OCI-LY3 (cell line): ENCODE data around the gene DELE1.

Source experiments
- H2AFZ ChIP-seq: fragments of 200-600, 300-600 bp; shearing (Covaris generic); 2 replicates; pipeline ENCODE4 v1.6.0; 2014; ENCODE audit warnings: antibody characterized with exemption, low read depth, low read length
- H3K27ac ChIP-seq: fragments of 200-600, 300-600 bp; sonication (generic); 2 replicates; pipeline ENCODE4 v1.5.1; 2014; ENCODE audit warnings: mild to moderate bottlenecking, low read length, moderate library complexity, mixed read lengths
- H3K27me3 ChIP-seq: fragments of 200-600, 300-600 bp; sonication (generic); 2 replicates; pipeline ENCODE4 v1.6.1; 2014; ENCODE audit warnings: low read depth, low read length, mixed read lengths
- H3K36me3 ChIP-seq: fragments of 200-600, 300-600 bp; sonication (generic); replicated peaks from 2 replicates; pipeline ENCODE3; 2014; ENCODE audit warnings: low read depth, low read length, mixed read lengths
- H3K4me1 ChIP-seq: fragments of 300-600, 200-600 bp; sonication (generic); 2 replicates; pipeline ENCODE4 v1.6.1; 2014; ENCODE audit warnings: low read length, mixed read lengths
- H3K4me2 ChIP-seq: fragments of 200-600, 300-600 bp; sonication (generic); 2 replicates; pipeline ENCODE4 v1.6.1; 2014; ENCODE audit warnings: low read length, mixed read lengths
- H3K4me3 ChIP-seq: fragments of 300-600, 200-600 bp; sonication (generic); 2 replicates; pipeline ENCODE4 v1.5.1; 2014; ENCODE audit warnings: antibody characterized with exemption, mild to moderate bottlenecking, low read length, moderate library complexity
- H3K79me2 ChIP-seq: fragments of 300-600, 200-600 bp; shearing (Covaris generic); 2 replicates; pipeline ENCODE4 v1.6.1; 2014; ENCODE audit warnings: mild to moderate bottlenecking, low read length, mixed read lengths
- H3K9ac ChIP-seq: fragments of 300-600, 200-600 bp; shearing (Covaris generic); 2 replicates; pipeline ENCODE4 v1.6.0; 2014; ENCODE audit warnings: mild to moderate bottlenecking, low read length, moderate library complexity
- H3K9me3 ChIP-seq: fragments of 200-600, 300-600 bp; shearing (Covaris generic); 2 replicates; pipeline ENCODE4 v1.6.1; 2014; ENCODE audit warnings: low read length, mixed read lengths; ENCODE audit not compliant: insufficient read depth
- H4K20me1 ChIP-seq: fragments of 200-600, 300-600 bp; sonication (generic); 2 replicates; pipeline ENCODE4 v1.6.1; 2016; ENCODE audit warnings: low read length, mixed read lengths; ENCODE audit not compliant: insufficient read depth
- EZH2phosphoT487 ChIP-seq: fragments of 200-600 bp; shearing (Covaris generic); IDR thresholded peaks from 2 replicates; pipeline ENCODE4 v1.6.1; 2018; ENCODE audit warnings: antibody characterized with exemption, mixed run types, low read depth
- TF ChIP-seq, protein P1 (sequence below): fragments of 200-600, 300-600 bp; sonication (generic); IDR thresholded peaks from 2 replicates; pipeline ENCODE4 v1.5.1; 2014; ENCODE audit warnings: antibody characterized with exemption, low read length, low read depth

Gene DELE1

DNA sequence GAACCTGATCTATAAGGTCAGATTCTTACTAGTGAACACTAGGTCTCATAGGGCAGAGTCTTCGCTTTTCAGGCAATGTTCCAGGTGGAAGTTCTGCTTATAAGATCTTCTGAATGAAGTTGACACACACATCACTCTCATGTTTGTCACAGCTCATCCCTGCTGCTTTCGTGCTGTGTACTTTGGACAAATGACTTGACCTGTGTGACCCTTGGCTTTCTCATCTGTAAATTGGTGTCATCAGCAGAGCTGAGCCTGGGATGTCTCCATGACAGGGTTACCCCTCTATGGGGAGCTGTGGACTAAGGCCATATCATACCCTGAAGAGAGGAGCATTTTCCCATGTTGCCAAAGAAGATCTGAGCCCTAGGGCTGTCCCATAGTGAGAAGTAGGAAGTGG, 2.8 kb downstream of the DELE1 start:
- Histone ChIP-seq H3K4me2 (no peak overlapping the region), H3K9ac (no peak overlapping the region), H3K4me3 (no peak overlapping the region), H2AFZ (no peak overlapping the region), H3K36me3 (peaks cover 14% of the 10 kb centered on the region), H4K20me1 (peaks cover 4% of the 10 kb centered on the region; the same call in 1 of the 2 replicates), H3K27ac (no peak overlapping the region), H3K9me3 (no peaks in the 10 kb centered on the region), H3K27me3 (no peaks in the 10 kb centered on the region), H3K4me1 (peaks cover 5% of the 10 kb centered on the region; the same call in 1 of the 2 replicates), H3K79me2 (peaks cover 13% of the 10 kb centered on the region)
- TF ChIP-seq EZH2phosphoT487: no peak
- TF ChIP-seq, protein P1, sequence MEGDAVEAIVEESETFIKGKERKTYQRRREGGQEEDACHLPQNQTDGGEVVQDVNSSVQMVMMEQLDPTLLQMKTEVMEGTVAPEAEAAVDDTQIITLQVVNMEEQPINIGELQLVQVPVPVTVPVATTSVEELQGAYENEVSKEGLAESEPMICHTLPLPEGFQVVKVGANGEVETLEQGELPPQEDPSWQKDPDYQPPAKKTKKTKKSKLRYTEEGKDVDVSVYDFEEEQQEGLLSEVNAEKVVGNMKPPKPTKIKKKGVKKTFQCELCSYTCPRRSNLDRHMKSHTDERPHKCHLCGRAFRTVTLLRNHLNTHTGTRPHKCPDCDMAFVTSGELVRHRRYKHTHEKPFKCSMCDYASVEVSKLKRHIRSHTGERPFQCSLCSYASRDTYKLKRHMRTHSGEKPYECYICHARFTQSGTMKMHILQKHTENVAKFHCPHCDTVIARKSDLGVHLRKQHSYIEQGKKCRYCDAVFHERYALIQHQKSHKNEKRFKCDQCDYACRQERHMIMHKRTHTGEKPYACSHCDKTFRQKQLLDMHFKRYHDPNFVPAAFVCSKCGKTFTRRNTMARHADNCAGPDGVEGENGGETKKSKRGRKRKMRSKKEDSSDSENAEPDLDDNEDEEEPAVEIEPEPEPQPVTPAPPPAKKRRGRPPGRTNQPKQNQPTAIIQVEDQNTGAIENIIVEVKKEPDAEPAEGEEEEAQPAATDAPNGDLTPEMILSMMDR: no peak

DNA sequence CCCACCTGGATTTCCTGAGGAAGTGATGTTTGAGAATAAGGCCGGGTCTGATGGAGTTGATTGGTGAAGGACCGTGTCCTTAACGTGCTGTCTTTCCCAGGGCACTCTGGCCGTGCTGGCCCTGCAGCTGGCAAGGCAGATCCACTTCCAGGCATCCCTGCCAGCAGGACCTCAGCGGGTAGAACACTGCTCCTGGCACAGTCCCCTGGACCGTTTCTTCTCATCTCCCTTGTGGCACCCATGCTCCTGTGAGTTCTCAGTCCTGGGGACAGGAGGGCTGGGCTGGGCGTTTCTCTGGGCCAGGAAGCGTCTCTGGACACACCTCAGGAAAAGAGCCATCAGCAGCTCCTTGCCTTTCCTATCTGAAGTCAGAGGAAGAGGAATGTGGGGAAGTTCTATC, 4.4 kb downstream of the DELE1 start:
- Histone ChIP-seq H2AFZ (no peak overlapping the region), H3K9me3 (no peaks in the 10 kb centered on the region), H3K36me3 (peaks cover 21% of the 10 kb centered on the region), H3K79me2 (peaks cover 9% of the 10 kb centered on the region), H3K9ac (no peak overlapping the region), H4K20me1 (peaks cover 4% of the 10 kb centered on the region; the same call in 1 of the 2 replicates), H3K27me3 (no peaks in the 10 kb centered on the region), H3K4me3 (no peak overlapping the region), H3K4me1 (0 out of 2 replicates have a peak, but pooled peaks cover 3% of the 10 kb centered on the region), H3K27ac (no peak overlapping the region), H3K4me2 (no peak overlapping the region)
- TF ChIP-seq EZH2phosphoT487: no peak
- TF ChIP-seq, protein P1: no peak

DNA sequence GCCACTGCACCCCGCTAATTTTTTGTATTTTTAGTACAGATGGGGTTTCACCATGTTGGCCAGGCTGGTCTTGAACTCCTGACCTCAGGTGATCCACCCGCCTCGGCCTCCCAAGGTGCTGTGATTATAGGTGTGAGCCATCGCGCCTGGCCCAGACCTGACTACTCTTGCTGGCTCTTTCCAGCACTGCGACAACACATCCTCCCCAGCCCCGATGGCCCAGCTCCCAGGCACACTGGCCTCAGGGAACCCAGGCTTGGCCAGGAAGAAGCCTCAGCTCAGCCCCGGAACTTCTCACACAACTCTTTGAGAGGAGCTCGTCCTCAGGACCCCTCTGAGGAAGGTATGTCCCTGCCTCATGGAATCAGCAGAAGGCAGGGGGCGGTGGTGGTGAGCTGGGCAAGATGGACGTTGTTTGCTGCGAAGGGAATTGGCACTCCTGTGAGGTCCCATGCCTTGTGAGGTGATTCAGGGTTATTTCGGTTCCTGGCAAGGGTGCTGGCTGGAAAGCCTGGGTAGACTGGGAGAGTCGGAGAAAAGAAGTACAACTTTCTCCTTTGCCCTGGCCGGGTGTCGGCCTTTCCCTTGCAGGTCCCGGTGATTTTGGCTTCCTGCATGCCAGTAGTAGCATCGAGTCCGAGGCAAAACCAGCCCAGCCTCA, 5.9 kb downstream of the DELE1 start:
- Histone ChIP-seq H3K9ac (no peak overlapping the region), H3K4me1 (no peaks in the 10 kb centered on the region), H3K27me3 (no peaks in the 10 kb centered on the region), H3K79me2 (no peaks in the 10 kb centered on the region; the same call in 1 of the 2 replicates), H3K4me2 (no peak overlapping the region), H3K27ac (no peak overlapping the region), H2AFZ (no peak overlapping the region), H4K20me1 (no peaks in the 10 kb centered on the region), H3K9me3 (no peaks in the 10 kb centered on the region), H3K4me3 (no peak overlapping the region), H3K36me3 (peaks cover 25% of the 10 kb centered on the region)
- TF ChIP-seq EZH2phosphoT487: no peak
- TF ChIP-seq, protein P1: no peak

DNA sequence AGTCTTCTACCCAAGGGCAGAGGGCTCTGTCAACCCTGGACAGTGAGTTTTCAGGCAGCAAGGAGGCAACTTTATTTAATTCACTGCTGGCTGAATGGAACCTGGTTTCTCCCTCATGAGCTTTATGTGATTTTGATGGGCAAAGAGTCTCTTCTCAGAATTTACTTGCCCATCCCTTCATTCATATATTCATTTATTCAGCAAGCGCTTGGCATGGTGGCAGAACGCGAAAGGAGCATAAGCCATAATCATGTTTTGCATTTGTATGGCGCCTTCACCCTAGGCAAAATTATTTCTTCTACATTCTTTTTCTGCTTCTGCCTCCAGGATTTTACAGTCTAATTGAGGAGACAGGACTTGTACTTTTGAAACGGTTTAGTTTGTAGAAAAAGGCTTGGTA, 8.0 kb downstream of the DELE1 start:
- Histone ChIP-seq H3K9ac (no peak overlapping the region), H3K36me3 (peaks cover 28% of the 10 kb centered on the region), H3K4me3 (no peak overlapping the region), H2AFZ (no peak overlapping the region), H4K20me1 (no peaks in the 10 kb centered on the region), H3K4me2 (no peak overlapping the region), H3K9me3 (no peaks in the 10 kb centered on the region), H3K27me3 (no peaks in the 10 kb centered on the region), H3K4me1 (no peaks in the 10 kb centered on the region), H3K79me2 (no peaks in the 10 kb centered on the region), H3K27ac (no peak overlapping the region)
- no peak for TF ChIP-seq EZH2phosphoT487
- TF ChIP-seq, protein P1: no peak
